ENCODE data around the gene MIPOL1.

- TF ChIP-seq CTCF (IDR thresholded peaks at IDR 0.05) (no peak), POLR2A (IDR thresholded peaks at IDR 0.05) (no peak)
Observed at GRCh38 chr14:37254411-37254947, 56.7 kb downstream of the MIPOL1 start.
